ENCODE measurements around the gene DAPK1.

The DAPK1 gene

DNA sequence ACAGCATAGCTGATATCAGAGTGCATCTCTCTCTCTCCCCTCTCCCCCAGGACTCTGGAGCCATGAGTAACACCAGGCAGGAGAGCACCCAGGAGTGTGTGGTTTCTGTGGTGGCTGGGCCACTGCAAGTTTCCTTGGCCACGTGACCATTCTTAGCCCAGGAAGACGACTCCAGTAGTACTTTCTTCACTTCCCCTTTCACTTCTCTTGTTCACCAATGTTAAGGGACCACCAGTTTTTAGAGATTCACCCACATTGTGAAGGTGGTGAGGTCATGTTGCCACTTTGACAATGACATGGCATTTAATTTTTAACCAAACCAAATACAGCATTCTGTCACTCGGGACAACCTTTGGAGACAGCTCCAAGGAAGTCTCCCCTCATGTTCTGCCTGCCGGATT, 17.9 kb upstream of the DAPK1 start:
- no peak for DNase-seq (ENCODE audit: low read depth)
- H3K4me3 ChIP-seq (ENCODE audit: low read length), result no peak overlapping the region
- TF ChIP-seq, protein P1, sequence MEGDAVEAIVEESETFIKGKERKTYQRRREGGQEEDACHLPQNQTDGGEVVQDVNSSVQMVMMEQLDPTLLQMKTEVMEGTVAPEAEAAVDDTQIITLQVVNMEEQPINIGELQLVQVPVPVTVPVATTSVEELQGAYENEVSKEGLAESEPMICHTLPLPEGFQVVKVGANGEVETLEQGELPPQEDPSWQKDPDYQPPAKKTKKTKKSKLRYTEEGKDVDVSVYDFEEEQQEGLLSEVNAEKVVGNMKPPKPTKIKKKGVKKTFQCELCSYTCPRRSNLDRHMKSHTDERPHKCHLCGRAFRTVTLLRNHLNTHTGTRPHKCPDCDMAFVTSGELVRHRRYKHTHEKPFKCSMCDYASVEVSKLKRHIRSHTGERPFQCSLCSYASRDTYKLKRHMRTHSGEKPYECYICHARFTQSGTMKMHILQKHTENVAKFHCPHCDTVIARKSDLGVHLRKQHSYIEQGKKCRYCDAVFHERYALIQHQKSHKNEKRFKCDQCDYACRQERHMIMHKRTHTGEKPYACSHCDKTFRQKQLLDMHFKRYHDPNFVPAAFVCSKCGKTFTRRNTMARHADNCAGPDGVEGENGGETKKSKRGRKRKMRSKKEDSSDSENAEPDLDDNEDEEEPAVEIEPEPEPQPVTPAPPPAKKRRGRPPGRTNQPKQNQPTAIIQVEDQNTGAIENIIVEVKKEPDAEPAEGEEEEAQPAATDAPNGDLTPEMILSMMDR (IDR thresholded peaks at IDR 0.05; ENCODE audit: insufficient read depth, low read depth, low read length, missing control alignments), result no peak

DNA sequence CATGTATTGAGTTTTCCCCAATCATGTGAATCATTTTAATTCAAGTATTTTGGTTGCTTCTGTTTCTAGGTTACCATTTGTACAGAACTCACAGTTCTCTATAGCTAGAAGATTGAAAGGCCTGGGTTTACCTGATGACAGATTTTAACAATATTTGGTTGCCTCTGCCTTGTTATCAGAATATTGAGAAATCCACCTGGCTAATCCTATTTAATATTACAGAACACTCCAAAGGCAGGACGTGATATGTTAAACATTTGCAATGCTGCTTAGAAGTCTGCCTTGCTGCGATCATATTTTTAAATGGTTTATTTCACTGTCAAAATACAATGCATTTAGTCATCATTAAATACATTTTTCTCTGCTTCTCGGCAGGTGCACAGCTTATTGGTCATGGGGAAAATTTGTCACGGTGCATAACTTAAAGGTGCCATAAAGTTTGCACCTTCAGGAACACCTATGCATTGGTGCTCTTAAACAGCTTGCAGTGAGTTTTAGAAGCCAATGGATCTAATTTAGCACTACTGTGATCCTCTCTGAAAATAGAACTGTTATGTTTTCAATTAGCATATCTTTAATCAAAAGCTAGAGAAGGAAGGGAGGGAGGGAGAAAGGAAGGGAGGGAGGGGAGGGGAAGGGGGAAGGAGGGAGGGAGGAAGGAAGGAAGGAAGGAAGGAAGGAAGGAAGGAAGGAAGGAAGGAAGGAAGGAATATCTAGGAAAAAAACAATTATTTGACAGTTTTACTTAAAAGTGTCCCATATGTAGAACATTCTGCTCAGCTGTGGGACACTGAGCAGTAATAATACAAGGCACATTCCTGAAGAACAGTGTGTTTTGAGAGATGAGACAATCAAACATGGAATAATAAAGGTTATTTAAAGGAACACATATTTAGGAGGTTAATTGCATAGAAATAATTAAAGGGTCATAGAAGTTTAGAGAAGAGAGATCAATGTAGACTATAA, 15.5 kb upstream of the DAPK1 start:
- no peak overlapping the region for H3K4me3 ChIP-seq (ENCODE audit: low read length)
- TF ChIP-seq, protein P1 (IDR thresholded peaks at IDR 0.05; ENCODE audit: insufficient read depth, low read depth, low read length, missing control alignments), result no peak
- no peak for DNase-seq (ENCODE audit: low read depth)

DNA sequence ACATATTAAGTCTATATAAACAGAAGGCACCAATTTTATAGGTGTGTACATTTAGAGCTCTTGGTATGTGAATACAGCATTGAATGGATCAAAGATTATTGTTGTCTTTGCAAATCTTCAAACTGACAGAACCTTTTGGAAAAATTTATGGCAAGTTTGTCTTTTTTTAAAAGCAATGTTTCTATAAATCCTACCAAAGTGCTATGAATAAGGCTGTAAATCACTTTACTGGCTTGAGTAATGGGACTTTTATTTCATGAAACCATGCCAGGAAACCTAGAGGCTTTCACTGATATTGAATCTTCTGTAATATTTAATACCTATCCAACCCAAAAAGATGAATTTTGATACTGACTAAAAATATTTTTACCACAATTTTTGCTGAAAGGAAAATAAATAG, 7.4 kb upstream of the DAPK1 start:
- TF ChIP-seq, protein P1 (IDR thresholded peaks at IDR 0.05; ENCODE audit: insufficient read depth, low read depth, low read length, missing control alignments), result no peak
- DNase-seq (ENCODE audit: low read depth), result no peak
- H3K4me3 ChIP-seq (ENCODE audit: low read length), result no peak overlapping the region

DNA sequence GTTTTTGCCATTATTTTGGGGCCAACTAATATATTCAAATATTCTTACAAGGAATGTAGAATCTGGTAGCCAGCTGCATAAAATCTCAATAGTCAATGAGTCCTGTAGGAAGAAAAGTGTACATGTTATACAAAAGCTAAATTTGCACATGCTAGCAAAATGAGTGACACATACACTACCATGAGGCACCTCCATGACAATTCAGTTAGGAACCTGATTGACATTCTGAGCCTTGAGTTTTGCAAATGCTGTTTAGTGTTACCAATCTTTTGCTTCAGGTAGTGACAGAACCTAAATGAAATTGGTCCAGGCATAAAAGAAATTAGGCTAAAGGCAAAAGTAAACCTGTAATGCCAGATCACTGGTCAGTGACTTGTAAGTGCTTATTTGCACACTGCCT, 6.8 kb upstream of the DAPK1 start:
- TF ChIP-seq, protein P1 (IDR thresholded peaks at IDR 0.05; ENCODE audit: insufficient read depth, low read depth, low read length, missing control alignments), result no peak
- H3K4me3 ChIP-seq (ENCODE audit: low read length), result no peak overlapping the region
- no peak for DNase-seq (ENCODE audit: low read depth)

DNA sequence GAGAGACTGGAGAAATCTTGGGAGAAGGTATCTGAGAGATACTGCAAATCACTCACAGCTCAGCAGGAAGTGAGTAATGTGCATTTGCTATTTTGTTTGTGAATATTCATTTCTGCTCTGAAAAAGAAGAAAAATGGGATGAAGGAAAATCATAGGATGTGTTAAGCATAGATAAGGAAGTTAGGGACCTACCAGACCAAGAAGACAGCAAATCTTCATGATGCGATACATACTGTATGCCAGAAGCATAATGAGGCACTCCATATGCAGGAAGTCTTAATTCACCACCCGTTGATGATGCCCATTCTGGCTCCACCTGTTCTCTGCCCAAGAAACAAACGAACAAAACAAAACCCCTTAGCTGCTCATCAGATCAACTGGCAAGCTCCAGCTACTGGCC, 6.1 kb upstream of the DAPK1 start:
- no peak overlapping the region for H3K4me3 ChIP-seq (ENCODE audit: low read length)
- DNase-seq (ENCODE audit: low read depth), result no peak
- TF ChIP-seq, protein P1 (IDR thresholded peaks at IDR 0.05; ENCODE audit: insufficient read depth, low read depth, low read length, missing control alignments), result no peak

DNA sequence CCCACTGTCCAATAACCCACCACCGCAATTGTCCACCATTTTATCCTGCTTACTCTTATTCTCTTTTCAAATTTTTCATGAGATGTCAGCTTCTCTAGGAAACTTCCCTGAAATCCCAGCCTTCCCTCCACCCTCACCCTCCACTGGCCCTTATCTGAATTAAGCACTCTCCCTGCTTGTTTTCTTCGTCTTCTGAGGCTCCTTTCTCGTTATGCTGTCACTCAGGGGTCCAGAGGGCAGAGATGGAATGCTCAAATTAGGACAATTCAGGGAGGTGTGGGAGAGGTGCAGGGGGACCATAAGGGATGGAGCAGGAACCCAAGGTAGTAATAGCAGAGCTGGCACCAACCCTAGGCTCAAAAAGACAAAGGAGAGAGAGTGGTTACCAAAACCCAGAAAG, 5.0 kb upstream of the DAPK1 start:
- no peak overlapping the region for H3K4me3 ChIP-seq (ENCODE audit: low read length)
- TF ChIP-seq, protein P1 (IDR thresholded peaks at IDR 0.05; ENCODE audit: insufficient read depth, low read depth, low read length, missing control alignments), result no peak
- DNase-seq (ENCODE audit: low read depth), result no peak

Data from epithelial cell of esophagus (primary cell).